HUDEP-2 (cell line): Measurements from ENCODE around the gene PPP1R3G.

Experiments
- DNase-seq, 76 experiments: peaks; one replicate each; lab custom pipeline; 2025; ENCODE audit not compliant: unreplicated experiment in 76 of 76; lab: John Stamatoyannopoulos, UW

Gene PPP1R3G

DNA sequence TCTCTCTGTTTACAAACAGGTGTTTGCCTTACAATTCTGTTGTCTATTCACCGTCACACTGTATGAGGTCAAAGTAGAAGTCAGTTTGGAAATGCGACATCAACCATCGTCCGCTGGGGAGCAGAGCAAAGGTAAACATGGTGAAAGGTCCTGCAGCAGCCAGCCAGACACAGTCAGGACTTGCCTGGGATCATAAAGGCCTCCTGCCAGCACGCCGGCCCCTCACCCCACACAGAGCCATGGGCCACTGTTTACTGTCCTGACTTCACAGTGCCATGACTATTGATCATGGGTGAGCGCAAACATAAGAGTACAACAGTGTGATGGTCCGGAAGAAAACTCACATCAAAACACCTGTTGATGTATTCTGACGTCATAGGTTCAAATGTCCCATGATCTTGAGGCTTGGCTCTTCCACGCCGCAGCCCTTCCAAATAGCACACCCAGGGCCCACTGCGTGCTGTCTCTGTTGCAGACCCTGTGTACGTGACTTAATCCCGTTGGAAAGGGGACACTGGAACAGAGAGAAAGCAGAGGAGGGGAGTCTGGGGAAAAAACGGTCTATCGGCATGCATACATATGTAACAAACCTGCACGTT is 16.9 kb upstream of the PPP1R3G start:
- no peak for DNase-seq

DNA sequence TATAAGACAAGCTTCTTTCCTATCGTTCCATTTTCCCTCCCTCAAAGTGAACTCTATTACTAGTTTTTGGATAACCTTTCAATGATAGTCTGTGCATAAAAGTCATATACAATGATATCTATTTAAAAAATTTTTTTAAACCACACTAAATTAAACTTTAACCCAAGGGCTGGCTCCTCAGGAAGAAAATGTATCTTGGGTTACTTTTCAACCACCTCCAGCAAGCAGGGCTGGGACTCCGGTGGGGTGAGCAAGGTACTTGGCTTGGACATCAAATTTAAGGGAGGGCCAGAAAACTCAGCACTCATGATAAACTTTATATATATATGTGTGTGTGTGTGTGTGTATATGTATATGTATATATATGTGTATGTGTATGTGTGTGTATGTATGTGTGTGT is 13.9 kb upstream of the PPP1R3G start:
- DNase-seq: no peak

DNA sequence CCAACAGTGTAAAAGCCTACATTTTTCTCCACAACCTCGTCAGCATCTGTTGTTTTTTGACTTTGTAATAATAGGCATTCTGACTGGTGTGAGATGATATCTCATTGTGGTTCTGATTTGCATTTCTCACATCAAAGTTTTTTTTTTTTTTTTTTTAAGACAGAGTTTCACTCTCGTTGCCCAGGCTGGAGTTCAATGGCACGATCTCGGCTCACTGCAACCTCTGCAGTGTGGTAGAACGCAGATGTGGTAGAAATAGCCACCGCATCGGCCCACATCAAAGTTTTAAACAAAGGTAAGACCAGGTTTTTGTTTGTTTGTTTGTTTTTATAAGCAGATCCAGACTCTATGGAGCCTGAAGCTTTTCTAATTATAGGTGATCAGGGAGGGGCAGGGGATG is 12.7 kb upstream of the PPP1R3G start:
- no peak for DNase-seq

DNA sequence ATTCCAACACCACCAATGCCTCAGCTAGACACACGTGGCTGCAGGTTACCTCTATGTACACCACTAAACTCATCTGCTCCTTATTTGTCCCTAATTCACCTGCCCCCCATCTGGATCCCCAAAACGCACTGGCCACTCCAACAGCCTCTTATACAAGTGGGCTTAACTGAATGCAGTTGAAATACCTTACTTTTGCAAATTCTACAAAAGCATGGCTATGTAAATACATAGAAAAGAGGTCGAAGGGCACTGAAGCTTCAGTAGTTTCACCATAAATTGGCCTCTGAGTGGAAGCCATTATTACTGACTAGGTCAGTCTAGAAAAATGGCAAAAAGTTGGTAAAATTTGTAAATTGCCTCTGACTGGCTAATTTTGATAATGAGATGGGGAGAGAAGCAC is 11.1 kb upstream of the PPP1R3G start:
- no peak for DNase-seq

DNA sequence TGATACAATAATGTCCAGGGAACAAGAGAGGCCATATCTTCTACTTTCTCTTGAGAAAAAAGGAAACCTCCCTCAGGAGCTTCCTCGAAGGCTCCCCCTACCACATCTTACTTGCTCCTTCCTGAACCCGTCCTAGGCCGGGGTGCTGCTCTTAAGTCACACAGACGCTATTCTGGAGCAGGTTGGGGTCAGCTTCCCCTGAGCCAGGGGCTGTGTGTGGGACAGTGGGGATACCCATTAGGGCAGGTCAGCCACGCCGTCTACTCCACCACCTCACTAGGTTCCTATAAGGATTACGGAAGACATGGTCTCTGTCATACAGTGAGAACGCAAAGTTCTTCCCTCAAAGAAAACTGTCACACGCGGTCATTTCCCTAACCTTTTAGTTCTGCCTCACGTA is 8.2 kb upstream of the PPP1R3G start:
- DNase-seq: no peak

DNA sequence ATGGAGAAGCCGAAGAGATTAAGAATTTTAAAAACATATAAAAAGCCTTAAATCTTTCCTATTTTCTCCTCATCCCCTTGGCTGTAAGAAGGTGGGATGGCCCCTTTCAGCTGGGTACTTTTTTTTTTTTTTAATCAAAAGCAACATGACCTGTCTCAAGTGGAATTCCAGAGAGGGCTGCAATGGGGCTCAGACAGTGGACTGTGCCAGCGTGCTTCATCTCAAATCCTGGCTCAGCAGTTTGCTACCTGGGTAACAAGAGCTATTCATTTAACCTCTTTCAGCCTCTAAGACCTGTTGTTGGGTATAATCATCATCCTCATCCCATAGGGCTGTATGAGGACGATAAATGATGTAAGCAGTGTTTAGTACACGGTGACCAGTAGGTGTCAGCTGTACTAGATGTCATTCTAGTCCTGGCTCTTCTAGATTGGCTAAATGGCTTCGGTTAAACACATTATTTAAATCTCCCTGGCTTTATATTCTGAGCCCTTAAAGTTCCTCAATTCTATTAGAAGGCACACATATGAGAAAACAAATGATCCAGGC is 6.9 kb upstream of the PPP1R3G start:
- DNase-seq: peak in 17 of 76 experiments; percentile 13 to 57 (median 32)

DNA sequence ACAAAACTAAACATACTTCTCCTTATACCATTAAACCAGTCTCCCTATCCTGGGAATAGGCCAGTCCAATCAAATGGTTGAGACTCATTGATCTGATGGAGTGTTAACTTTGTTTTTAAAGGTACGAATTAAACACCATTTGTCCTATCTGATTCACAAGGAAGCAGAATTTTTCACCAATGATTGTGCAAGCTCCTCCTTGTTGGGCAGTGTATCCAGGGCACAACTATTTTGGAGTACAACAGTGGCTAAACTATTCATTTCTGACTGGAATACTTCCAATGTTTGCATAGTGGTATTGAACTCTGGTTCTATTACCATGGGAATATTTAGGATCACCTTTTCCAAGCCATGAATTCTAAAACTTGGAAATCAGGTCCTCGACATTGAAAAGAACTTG is 5.4 kb upstream of the PPP1R3G start:
- DNase-seq: no peak

DNA sequence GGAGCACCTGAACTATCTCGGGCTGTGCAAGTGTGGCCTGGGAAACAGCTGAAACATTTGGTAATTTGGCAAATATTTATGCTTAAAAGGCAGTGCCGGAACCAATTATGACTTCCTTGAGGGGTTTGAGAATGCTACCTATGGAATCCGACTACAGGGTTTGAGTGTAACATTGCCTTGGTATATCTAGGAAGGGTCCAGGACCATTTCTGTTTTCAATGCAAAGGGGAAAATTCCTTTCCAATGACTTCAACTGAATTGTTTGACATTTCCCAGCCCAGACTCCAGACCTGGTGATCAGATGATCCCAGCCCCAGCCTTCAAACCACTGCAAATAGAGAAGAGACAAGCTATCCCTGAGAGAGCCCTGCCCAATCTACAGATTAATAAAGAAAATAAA is 4.6 kb upstream of the PPP1R3G start:
- no peak for DNase-seq

DNA sequence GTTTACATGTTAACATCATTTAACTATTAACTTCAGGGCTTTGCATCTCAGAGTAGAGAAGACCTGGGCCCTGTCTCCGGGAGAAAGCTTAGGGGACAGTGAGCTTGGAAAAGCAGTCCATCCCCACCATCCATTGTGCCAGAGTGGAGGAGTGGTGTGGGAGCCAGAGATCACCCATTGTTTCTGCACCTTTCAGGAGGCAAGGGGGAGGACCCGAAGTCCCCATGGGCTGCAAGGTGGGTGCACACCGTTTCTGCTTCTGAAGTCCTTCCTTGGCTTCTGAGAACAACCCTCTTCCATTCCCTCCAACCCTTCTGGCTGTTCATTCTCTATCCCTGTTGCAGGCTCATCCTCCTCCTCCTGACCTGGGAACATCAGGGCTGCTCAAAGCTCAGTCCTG is 4.0 kb upstream of the PPP1R3G start:
- DNase-seq: no peak

DNA sequence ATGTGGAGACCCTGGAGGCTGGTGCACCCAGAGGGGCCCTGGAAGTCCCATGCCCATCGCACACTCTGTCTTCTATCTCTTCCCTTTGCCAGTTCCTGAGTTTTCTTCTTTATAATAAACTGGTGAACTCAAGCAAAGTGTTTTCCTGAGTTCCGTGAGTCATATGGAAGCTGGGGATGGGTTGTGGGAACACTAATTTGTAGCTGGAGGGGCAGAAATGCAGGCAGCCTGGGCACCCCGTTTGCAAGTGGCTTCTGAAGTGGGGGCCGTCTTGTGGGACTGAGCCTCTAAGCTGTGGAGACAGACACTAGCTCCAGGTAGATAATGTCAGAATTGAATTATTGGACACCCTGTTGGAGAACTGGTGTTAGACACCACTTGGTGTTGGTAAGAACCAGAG is 3.2 kb upstream of the PPP1R3G start:
- DNase-seq: no peak

DNA sequence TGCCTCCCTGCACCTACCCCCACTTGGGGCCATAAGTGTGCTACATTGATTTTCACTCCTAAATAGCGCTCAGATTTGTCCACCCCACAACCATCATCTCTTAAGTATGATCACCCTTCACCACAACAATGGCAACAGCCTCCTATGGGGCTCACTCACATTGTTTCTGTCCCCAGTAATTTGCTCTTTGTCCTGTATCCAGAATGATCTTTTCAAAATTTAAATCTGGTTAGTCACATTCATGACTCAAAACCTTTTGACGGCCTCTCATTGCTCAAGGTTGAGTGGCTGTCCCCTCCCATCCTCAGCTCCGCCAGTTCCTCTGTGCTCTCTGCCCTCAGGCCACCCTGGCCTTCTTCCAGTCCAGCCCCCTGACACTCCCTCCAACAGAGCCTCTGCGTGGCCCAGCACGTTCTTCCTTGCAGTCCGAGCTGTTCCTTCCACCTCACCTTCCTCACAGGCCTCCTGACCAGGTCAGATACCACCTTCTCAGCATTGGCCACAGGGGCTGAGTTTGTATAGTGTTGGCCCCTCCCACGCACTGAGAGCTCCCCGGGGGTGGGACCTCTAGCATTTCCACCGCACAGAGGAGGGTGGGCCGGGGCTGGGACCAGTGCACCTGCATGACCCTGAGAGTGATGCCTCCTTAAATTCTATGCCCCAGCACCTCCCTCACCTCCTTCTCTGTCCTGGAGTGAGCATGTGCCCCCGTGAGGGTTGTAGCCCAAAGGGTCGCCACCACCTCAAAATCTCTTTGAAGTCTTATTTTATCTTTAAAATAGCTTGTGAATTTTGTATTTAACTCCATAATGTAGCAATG is 2.4 kb upstream of the PPP1R3G start:
- DNase-seq: no peak

DNA sequence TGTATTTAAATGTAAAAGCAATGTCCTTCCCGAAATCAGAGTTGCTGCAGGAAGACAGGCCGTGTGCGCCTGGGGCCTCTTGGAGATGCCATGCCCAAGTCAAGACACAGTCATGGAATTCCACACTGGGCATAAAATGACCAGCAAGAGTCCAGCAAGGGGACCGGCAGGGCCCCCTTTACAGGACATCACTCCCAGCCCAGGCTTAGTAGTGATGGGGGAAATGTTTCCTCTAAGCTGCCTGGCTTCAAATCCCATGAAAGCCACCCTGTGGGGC is 1.9 kb upstream of the PPP1R3G start:
- no peak for DNase-seq

DNA sequence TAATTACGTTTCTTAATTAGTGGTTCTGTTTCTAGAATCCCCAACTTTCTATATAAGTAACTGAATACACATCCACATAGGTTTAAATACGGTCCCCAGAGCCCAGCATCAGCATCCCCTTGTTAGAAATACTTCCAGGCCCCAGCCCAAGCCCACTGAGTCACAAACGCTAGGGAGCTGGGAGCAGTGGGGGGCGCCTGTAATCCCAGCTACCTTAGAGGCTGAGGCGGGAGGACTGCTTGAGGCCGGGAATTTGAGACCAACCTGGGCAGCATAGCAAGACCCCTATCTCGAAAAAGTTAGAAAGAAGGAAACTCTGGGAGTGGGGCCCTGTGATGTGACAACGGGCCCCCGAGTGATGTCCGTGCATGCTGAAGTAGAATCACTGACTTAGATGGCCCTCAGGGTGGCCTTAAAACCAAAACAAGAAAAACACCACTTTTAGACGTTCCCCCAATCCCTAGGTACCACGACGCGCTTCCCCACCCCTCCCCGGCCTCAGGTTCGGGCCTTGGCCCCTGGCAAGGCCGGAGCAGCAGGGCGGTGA is 1.3 kb upstream of the PPP1R3G start:
- no peak for DNase-seq

DNA sequence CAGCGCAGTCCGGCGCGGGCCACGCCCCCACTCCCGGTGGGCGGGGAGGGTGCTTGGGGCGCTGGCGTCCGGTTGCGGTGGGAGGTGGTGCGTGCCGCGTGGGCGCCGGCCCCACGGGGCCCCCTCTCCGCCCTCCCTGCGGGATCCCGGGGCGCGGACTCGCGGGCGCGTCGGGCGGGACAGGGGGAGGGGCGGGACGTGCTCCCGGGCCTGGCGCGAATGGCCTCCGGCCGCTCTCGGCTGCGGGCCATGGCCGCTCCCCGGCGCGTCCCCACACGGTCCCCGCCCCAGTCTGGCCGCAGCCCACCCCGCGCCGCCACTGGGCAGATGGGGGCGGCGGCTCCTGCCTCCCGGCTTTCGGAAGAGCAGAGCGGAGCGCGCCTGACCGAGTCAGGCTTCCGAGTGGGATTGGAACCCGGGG is 771 bp upstream of the PPP1R3G start:
- peak in 1 of 76 experiments; percentile 40 for DNase-seq

DNA sequence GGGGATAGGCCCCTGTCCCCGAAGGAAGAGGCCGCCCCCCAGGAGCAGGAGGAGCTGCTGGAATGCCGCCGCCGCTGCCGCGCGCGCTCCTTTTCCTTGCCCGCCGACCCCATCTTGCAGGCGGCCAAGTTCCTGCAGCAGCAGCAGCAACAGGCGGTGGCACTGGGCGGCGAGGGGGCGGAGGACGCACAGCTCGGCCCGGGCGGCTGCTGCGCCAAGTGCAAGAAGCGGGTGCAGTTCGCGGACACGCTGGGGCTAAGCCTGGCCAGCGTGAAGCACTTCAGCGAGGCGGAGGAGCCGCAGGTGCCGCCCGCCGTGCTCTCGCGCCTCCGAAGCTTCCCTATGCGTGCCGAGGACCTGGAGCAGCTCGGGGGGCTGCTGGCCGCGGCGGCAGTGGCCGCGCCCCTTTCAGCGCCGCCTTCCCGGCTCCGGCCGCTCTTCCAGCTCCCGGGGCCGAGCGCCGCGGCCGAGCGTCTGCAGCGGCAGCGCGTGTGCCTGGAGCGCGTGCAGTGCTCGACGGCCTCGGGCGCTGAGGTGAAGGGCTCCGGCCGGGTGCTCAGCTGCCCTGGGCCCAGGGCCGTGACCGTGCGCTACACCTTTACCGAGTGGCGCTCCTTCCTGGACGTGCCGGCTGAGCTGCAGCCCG is 630 bp downstream of the PPP1R3G start:
- peak in 22 of 76 experiments; percentile 11 to 51 (median 26) for DNase-seq

DNA sequence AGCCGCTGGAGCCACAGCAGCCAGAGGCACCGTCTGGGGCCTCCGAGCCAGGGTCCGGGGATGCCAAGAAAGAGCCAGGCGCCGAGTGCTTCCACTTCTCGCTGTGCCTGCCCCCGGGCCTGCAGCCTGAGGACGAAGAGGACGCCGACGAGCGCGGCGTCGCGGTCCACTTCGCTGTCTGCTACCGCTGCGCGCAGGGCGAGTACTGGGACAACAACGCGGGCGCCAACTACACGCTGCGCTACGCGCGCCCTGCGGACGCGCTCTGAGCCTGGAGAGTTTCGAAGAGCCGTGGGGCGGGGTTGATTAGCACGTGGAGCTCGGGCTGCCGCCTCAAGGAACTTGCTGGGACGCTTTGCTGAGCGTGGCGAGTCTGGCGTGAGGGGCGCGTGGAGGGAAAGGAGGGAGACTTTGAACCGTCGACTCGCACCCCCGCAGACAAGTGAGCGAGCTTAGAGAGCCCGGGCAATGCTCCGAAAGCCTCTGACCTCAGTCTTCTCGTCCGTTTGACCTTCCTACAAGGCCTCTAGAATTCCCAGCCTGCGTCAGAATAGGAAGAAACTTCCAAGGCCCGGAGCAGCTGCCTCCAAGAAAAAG is 1.3 kb downstream of the PPP1R3G start:
- no peak for DNase-seq

DNA sequence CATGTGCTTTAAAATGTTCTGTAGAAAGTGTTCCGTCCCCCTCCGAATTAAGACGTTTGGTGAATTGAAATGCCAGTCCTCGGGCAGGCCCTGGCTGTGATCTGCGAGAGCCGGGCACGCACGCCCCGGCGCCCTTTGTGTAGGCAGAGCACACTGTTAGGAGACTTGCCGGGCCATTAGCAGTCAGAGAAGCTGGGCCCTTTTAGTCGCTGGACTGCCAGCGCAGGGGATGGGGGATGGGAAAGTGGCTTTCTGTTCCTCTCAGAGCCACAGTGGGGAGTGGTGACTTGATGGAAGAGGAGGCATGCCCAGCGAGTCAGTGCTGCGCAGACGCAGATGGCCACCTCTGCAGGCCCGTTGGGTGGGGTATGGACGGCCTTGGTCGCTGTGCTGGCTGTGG is 2.2 kb downstream of the PPP1R3G start:
- DNase-seq: no peak

DNA sequence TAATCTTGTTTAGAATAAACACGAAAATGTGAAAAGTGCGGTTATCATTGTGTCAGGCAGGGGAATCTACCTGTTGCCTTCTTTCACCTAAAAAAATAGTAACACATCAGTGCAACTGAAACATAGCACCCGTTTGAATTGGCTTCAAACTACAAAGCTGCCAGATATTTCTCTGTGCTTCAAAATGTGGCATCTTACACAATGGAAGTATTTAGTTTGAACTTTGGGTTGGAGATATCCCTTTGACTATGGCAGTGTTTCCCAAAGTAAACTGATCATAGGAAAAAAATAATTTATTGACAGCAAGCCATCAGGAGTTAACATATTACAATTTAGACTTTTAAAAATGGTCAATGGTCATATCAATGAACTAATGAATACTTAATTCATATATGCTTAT is 3.6 kb downstream of the PPP1R3G start:
- no peak for DNase-seq

DNA sequence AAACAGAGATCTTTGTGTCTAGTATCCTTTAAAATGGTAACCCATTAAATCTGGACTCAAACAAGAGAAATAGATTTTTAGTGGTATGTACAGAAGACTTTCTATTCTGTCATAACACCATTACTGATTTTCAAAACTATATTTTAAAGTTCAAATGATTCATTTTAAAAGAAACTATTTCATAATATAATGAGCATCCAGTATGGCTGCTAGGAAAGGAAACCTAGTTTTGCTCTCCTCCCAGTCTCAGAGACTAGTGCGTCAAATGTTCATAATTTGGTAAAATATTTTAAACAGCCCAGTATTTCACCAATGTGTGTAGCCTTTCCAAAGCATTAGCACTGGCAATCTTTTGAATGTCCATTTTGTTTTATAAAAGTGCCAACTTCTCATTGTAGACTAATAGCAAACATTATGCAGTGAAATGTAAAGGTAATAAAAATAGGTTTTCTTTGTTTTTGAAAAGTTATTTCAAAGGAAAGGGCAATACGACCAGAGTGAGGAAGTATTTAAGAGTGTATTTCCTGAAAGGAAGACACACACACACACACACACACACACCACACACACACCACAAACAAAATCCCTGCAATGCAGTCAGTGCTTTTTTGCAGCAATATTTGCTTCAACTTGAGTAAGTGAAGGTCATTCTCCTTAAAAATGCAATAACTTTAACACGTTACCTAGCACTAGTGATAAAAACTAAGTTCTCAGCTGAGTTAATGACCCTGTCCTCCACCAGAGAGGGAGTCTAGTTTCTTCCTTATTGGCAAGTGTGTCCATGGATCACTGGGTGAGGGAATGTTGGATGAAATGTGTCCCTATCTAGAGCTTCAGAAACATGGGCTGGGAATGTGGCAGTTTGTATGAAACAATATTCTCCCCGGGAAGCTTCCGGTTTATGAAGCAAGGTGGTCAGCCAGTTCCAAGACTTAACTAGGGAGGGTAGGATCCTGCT is 4.6 kb downstream of the PPP1R3G start:
- DNase-seq: no peak

DNA sequence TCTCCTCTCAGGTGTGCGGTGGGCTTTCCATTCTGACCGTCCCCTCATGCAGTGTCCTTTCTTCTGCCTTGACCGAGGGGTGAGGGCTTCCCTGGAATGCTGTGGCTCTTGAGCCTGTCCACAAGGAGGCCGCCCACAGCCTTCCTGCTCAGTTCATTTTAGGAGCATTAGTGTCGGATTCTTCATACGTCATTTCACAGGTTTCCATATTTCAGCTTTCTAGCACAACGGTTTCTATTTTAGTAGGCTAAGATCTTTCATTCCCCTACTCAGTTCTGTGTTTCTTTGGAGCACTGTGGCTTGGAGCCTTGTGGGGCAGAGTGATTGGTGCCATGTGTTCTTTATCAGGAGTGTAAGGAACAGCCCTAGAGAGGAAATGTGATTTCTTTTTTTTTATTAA is 5.5 kb downstream of the PPP1R3G start:
- no peak for DNase-seq
